HG02571 (cell line): Measurements from ENCODE around the gene EPHA6.

Experiments
- ATAC-seq: cut with Tn5 transposase; IDR thresholded peaks from one replicate; pipeline ENCODE4 v1.9.1; 2021; ENCODE audit warnings: mild to moderate bottlenecking, moderate library complexity; ENCODE audit not compliant: unreplicated experiment

EPHA6 gene

GRCh38 chr3:97765336-97765735, 950.9 kb downstream of the EPHA6 start:
- ATAC-seq: no peak

DNA sequence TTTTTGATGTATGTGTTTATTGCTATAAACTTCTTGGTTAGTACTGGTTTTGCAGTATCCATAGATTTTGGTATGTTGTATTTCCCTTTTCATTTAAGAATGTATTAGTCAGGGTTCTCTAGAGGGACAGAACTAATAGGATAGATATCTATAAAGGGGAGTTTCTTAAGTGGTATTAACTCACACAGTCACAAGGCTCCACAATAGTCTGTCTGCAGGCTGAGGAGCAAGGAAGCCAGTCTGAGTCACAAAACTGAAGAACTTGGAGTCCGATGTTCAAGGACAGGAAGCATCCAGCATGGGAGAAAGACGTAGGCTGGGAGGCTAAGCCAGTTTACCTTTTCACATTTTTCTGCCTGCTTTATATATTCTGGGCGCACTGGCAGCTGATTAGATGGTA, 958.5 kb downstream of the EPHA6 start:
- no peak for ATAC-seq

DNA sequence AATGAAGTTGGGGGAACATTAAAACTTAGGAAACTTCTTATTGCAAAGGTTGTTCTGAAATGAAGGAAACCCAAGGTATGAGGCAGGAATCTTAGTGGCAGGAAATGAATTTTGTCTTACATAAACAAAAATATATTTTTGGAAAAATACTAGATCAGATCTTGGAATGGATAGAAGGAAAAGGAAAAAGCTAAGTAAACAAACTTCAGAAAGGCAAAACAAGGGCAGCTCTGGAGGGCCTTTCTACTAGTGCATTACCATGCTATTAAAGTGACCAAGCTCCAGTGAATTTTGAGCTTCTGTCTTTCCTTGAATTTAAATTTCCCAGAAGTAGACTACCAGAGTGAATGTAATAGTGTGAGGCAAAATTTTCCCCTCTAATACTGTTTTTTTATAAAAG, 963.8 kb downstream of the EPHA6 start:
- ATAC-seq: no peak

GRCh38 chr3:97793420-97794019, 979.1 kb downstream of the EPHA6 start:
- ATAC-seq: no peak

GRCh38 chr3:97795951-97796350, 981.6 kb downstream of the EPHA6 start:
- no peak for ATAC-seq
